Natural killer cell (primary cell): ENCODE data around the gene UBE2D2. TPM values are rescaled to one million over a fixed set of nuclear protein-coding genes. Genes with fewer than 3 reads are reported as not detected.
A peak's percentile ranks its signal among the peaks of the same experiment; 100 is the strongest.

ENCODE experiments used
- ATAC-seq, 3 donors: fragments of 150-1000 bp in 2 of 3; fragments of 200-7000 bp in 1 of 3; cut with Tn5 transposase; 1 replicate in 1 of 3; 2 replicates in 2 of 3; pipeline ENCODE4 v1.10.0; 2021; ENCODE audit warnings: mild to moderate bottlenecking in 2 of 3, moderate library complexity in 2 of 3
- DNase-seq, 2 donors: peaks; one replicate each; pipeline versions ENCODE4 v3.0.0 to v3.0.0-alpha.2; 2013 to 2021; ENCODE audit warnings: mixed read lengths in 1 of 2
- H3K27ac ChIP-seq: one replicate; pipeline ENCODE4 v1.5.1; 2013; ENCODE audit warnings: mild to moderate bottlenecking, low read length
- H3K27me3 ChIP-seq: one replicate; pipeline ENCODE4 v1.6.1; 2013; ENCODE audit warnings: low read length; ENCODE audit not compliant: control insufficient read depth, insufficient read depth
- H3K36me3 ChIP-seq: one replicate; pipeline ENCODE4 v1.6.1; 2013; ENCODE audit warnings: low read length; ENCODE audit not compliant: control insufficient read depth, insufficient read depth
- H3K4me1 ChIP-seq: one replicate; pipeline ENCODE4 v1.6.1; 2013; ENCODE audit warnings: low read length; ENCODE audit not compliant: control insufficient read depth, insufficient read depth
- H3K4me3 ChIP-seq: one replicate; pipeline ENCODE4 v1.5.1; 2013; ENCODE audit warnings: low read length
- H3K9me3 ChIP-seq: one replicate; pipeline ENCODE4 v1.6.1; 2013; ENCODE audit warnings: low read length; ENCODE audit not compliant: control insufficient read depth, insufficient read depth
- H3K27ac Mint-ChIP-seq, 2 donors: one replicate each; pipeline ENCODE4 v1.8.0; 2022; ENCODE audit warnings: mild to moderate bottlenecking in 2 of 2, mixed read lengths in 2 of 2, moderate library complexity in 1 of 2
- H3K27me3 Mint-ChIP-seq, 2 donors: one replicate each; pipeline ENCODE4 v1.8.0; 2022; ENCODE audit warnings: low read depth in 2 of 2, mixed read lengths in 2 of 2
- H3K36me3 Mint-ChIP-seq: one replicate; pipeline ENCODE4 v1.8.0; 2022; ENCODE audit warnings: mixed read lengths
- H3K4me1 Mint-ChIP-seq, 2 donors: one replicate each; pipeline ENCODE4 v1.8.0; 2022; ENCODE audit warnings: mixed read lengths in 2 of 2
- H3K4me3 Mint-ChIP-seq: one replicate; pipeline ENCODE4 v1.8.0; 2022; ENCODE audit warnings: mild to moderate bottlenecking, moderate library complexity, mixed read lengths
- H3K9me3 Mint-ChIP-seq, 2 donors: one replicate each; pipeline ENCODE4 v1.8.0; 2022; ENCODE audit warnings: mixed read lengths in 2 of 2
- whole genome bisulfite sequencing: methylation state at CpG from one replicate; pipeline ENCODE4 v1.1.7; 2013; ENCODE audit warnings: missing lambda C conversion rate; ENCODE audit not compliant: insufficient coverage; 5-methylcytosine and 5-hydroxymethylcytosine counted together
- intact Hi-C: fragments of 100-400 bp; cut with micrococcal nuclease; formaldehyde crosslinking; loops from one replicate; pipeline ENCODE4 v1.14.2; 2022
- total RNA-seq, 4 donors: library from RNA; stranded (reverse); fragments of 120-200 nt in 1 of 4; gene quantifications; one replicate each; pipeline versions ENCODE4 v1.2.3 to v1.2.4, GENCODE V29; 2013 to 2022
- TF ChIP-seq, protein P1 (sequence below): fragments of 200-600 bp; IDR thresholded peaks from one replicate; pipeline ENCODE4 v1.8.0; 2022; ENCODE audit warnings: antibody characterized with exemption

Gene UBE2D2
- total RNA-seq, 3 donors from 2014 or later (not counting 1 experiment from before 2014, with no cell fraction given): 127 to 139 (median 131) TPM

DNA sequence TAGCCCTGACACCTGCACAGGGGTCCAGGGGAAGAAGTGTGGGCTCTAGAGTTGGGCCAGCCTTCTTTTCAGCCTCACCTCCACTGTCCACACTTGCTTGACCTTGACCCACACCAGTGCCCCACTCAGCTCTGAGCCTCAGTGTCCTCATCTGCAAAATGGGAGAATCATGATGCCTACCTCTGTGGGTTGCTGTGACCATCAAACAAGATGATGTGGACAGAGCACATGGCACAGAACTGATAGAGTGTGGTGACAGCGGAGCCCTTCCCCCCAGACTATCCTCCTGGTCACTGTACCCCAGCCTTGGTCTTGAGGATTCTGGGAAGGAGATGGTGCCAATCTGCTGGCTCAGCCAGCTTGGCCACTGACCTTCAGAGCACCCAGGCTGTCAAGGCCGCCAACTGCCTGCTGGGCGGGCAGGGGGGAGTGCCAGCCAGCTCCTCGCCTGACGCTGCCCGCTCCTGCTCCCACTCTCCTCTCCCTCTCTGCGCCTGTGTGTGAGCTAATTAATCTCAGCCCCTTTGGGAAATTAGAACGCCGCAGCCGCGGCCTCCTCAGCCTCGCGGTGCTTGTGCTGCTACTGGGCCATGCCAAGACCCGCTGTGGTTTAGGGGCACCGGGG is 103.7 kb downstream of the UBE2D2 start:
- Histone ChIP-seq H3K9me3 (no peaks in the 10 kb centered on the region), H3K4me3 (no peak overlapping the region), H3K27ac (peak overlapping the region; percentile 92), H3K4me1 (peaks cover 97% of the 10 kb centered on the region), H3K27me3 (no peaks in the 10 kb centered on the region), H3K36me3 (no peaks in the 10 kb centered on the region)
- WGBS: 37% methylated on average over 14 of the region's 15 CpGs
- Mint-ChIP-seq H3K36me3 (no peaks in the 10 kb centered on the region), H3K4me3 (peak overlapping the region; percentile 45), H3K9me3 (no peaks in the 10 kb centered on the region), H3K27ac (peak overlapping the region; percentile 92 to 94), H3K4me1 (peaks cover 64 to 84% of the 10 kb centered on the region in 2 donors), H3K27me3 (no peaks in the 10 kb centered on the region)
- TF ChIP-seq, protein P1, sequence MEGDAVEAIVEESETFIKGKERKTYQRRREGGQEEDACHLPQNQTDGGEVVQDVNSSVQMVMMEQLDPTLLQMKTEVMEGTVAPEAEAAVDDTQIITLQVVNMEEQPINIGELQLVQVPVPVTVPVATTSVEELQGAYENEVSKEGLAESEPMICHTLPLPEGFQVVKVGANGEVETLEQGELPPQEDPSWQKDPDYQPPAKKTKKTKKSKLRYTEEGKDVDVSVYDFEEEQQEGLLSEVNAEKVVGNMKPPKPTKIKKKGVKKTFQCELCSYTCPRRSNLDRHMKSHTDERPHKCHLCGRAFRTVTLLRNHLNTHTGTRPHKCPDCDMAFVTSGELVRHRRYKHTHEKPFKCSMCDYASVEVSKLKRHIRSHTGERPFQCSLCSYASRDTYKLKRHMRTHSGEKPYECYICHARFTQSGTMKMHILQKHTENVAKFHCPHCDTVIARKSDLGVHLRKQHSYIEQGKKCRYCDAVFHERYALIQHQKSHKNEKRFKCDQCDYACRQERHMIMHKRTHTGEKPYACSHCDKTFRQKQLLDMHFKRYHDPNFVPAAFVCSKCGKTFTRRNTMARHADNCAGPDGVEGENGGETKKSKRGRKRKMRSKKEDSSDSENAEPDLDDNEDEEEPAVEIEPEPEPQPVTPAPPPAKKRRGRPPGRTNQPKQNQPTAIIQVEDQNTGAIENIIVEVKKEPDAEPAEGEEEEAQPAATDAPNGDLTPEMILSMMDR: no peak
- intact Hi-C loops: no loop called here
- DNase-seq (no peak), ATAC-seq (no peak)

DNA sequence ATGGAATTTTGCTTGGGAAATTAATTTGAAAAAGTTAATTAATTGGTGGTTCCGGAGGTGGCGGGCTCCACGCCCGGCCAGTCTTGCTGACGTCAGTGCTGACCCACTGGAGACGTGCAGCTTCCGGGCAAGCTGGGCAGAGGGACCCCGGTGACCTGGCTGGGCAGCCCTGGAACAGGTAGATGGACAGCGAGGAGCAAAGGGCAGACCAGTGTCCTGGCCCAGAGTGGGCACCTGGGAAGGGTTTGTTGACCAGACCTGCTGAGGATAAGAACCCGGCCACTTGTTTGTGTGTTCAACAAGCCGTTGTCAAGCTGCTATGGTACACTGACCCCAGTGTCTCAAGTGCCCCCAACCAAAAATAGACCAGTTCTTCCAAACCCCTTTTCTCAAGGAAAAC is 104.5 kb downstream of the UBE2D2 start:
- Histone ChIP-seq H3K4me1 (peaks cover 97% of the 10 kb centered on the region), H3K27ac (peak overlapping the region; percentile 92), H3K36me3 (no peaks in the 10 kb centered on the region), H3K27me3 (no peaks in the 10 kb centered on the region), H3K9me3 (no peaks in the 10 kb centered on the region), H3K4me3 (no peak overlapping the region)
- Mint-ChIP-seq H3K36me3 (no peaks in the 10 kb centered on the region), H3K9me3 (no peaks in the 10 kb centered on the region), H3K27me3 (no peaks in the 10 kb centered on the region), H3K27ac (peak overlapping the region; percentile 92 to 94), H3K4me1 (peaks cover 69 to 86% of the 10 kb centered on the region in 2 donors), H3K4me3 (peak overlapping the region; percentile 45)
- TF ChIP-seq, protein P1: no peak
- ATAC-seq: no peak
- WGBS: 73% methylated on average over 11 of the region's 11 CpGs
- DNase-seq: no peak
- intact Hi-C loops: no loop called here

DNA sequence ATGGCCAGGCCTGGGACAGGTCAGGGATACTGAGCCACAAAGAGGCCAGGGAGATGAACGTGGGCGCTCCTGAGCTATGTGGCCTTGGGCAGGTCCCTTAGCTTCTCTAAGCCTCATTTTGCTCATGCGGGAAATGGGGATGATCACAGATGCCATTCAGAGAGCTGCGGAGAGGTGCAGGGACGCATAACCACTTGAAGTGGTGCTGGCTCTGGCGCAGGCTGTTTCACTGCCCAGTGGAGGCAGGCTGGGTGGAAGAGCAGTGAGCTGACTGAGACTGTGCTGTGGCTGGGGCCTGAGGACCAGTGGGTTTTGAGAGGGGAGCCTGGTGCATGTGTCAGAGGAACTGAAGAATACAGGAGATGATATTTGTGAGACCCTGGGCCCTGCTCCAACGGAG is 105.4 kb downstream of the UBE2D2 start:
- intact Hi-C loops: no loop called here
- Mint-ChIP-seq H3K27me3 (no peaks in the 10 kb centered on the region), H3K4me1 (peaks cover 68 to 88% of the 10 kb centered on the region in 2 donors), H3K9me3 (no peaks in the 10 kb centered on the region), H3K27ac (peak overlapping the region; percentile 92 to 94), H3K4me3 (peak overlapping the region; percentile 85), H3K36me3 (no peaks in the 10 kb centered on the region)
- ATAC-seq (no peak), DNase-seq (peak in 1 of 2 donors; percentile 13)
- TF ChIP-seq, protein P1: no peak
- Histone ChIP-seq H3K4me1 (peaks cover 97% of the 10 kb centered on the region), H3K4me3 (no peak overlapping the region), H3K9me3 (no peaks in the 10 kb centered on the region), H3K27me3 (no peaks in the 10 kb centered on the region), H3K36me3 (no peaks in the 10 kb centered on the region), H3K27ac (peak overlapping the region; percentile 92)
- WGBS: 42% methylated on average over 7 of the region's 7 CpGs
